Measurements from ENCODE around the gene NT5DC1.
"Not testable (repeated sequence)": the region's sequence is repeated elsewhere in the genome, so short reads cannot be mapped to it uniquely, and the experiment has no call there.

The NT5DC1 gene

GRCh38 chr6:116090251-116090650 is 10.4 kb upstream of the NT5DC1 start:
- DNase-seq (ENCODE audit: low spot score) = no peak

- DNase-seq (ENCODE audit: low spot score) = no peak
These were observed 6.6 kb upstream of the NT5DC1 start for GRCh38 chr6:116094041-116094440.

GRCh38 chr6:116096048-116096759 is 4.4 kb upstream of the NT5DC1 start:
- not testable (repeated sequence) for DNase-seq (ENCODE audit: low spot score)

- no peak for DNase-seq (ENCODE audit: low spot score)
These were observed 3.5 kb upstream of the NT5DC1 start for GRCh38 chr6:116096979-116097816.

GRCh38 chr6:116099036-116099435 is 1.6 kb upstream of the NT5DC1 start:
- no peak for DNase-seq (ENCODE audit: low spot score)

- DNase-seq (ENCODE audit: low spot score) = no peak
These were observed 657 bp downstream of the NT5DC1 start for GRCh38 chr6:116101302-116101718.

GRCh38 chr6:116101790-116102189 is 1.1 kb downstream of the NT5DC1 start:
- no peak for DNase-seq (ENCODE audit: low spot score)

GRCh38 chr6:116102873-116103272 is 2.2 kb downstream of the NT5DC1 start:
- DNase-seq (ENCODE audit: low spot score) = no peak

- DNase-seq (ENCODE audit: low spot score) = no peak
These were observed 4.0 kb downstream of the NT5DC1 start for GRCh38 chr6:116104636-116105035.

GRCh38 chr6:116105247-116105646 is 4.6 kb downstream of the NT5DC1 start:
- no peak for DNase-seq (ENCODE audit: low spot score)

- DNase-seq (ENCODE audit: low spot score) = no peak
These were observed 5.5 kb downstream of the NT5DC1 start for GRCh38 chr6:116106146-116106545.

- no peak for DNase-seq (ENCODE audit: low spot score)
These were observed 8.2 kb downstream of the NT5DC1 start for GRCh38 chr6:116108836-116109235.

GRCh38 chr6:116111552-116112528 is 11.2 kb downstream of the NT5DC1 start:
- peak; percentile 34 for DNase-seq (ENCODE audit: low spot score)

- DNase-seq (ENCODE audit: low spot score) = no peak
These were observed 12.7 kb downstream of the NT5DC1 start for GRCh38 chr6:116113386-116113785.

GRCh38 chr6:116115781-116116180 is 15.1 kb downstream of the NT5DC1 start:
- no peak for DNase-seq (ENCODE audit: low spot score)

GRCh38 chr6:116118608-116119007 is 18.0 kb downstream of the NT5DC1 start:
- DNase-seq (ENCODE audit: low spot score) = no peak

- DNase-seq (ENCODE audit: low spot score) = no peak
These were observed 19.8 kb downstream of the NT5DC1 start for GRCh38 chr6:116120430-116120829.

GRCh38 chr6:116126032-116126431 is 25.4 kb downstream of the NT5DC1 start, which contains the start of gene COL10A1:
TSS of gene COL10A1 (minus strand) at chr6:116126132. CDS start at chr6:116125492, 640 bp downstream.
- DNase-seq (ENCODE audit: low spot score) = no peak

GRCh38 chr6:116127771-116128493 is 27.3 kb downstream of the NT5DC1 start:
- no peak for DNase-seq (ENCODE audit: low spot score)

GRCh38 chr6:116133453-116133852 is 32.8 kb downstream of the NT5DC1 start:
- no peak for DNase-seq (ENCODE audit: low spot score)

- no peak for DNase-seq (ENCODE audit: low spot score)
These were observed 35.7 kb downstream of the NT5DC1 start for GRCh38 chr6:116136373-116136772.
